Measurements from ENCODE around the gene KANK3.
A peak's percentile ranks its signal among the peaks of the same experiment; 100 is the strongest.
"Not testable (repeated sequence)": the region's sequence is repeated elsewhere in the genome, so short reads cannot be mapped to it uniquely, and the experiment has no call there.

Gene KANK3

GRCh38 chr19:8321986-8322637 lies 20.9 kb downstream of the KANK3 start:
- DNase-seq (ENCODE audit: insufficient read length, low spot score) (no peak), FAIRE-seq (no peak)
- TF ChIP-seq, protein P1, sequence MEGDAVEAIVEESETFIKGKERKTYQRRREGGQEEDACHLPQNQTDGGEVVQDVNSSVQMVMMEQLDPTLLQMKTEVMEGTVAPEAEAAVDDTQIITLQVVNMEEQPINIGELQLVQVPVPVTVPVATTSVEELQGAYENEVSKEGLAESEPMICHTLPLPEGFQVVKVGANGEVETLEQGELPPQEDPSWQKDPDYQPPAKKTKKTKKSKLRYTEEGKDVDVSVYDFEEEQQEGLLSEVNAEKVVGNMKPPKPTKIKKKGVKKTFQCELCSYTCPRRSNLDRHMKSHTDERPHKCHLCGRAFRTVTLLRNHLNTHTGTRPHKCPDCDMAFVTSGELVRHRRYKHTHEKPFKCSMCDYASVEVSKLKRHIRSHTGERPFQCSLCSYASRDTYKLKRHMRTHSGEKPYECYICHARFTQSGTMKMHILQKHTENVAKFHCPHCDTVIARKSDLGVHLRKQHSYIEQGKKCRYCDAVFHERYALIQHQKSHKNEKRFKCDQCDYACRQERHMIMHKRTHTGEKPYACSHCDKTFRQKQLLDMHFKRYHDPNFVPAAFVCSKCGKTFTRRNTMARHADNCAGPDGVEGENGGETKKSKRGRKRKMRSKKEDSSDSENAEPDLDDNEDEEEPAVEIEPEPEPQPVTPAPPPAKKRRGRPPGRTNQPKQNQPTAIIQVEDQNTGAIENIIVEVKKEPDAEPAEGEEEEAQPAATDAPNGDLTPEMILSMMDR (IDR thresholded peaks at IDR 0.05; ENCODE audit: insufficient read depth, missing control alignments), result no peak

DNA sequence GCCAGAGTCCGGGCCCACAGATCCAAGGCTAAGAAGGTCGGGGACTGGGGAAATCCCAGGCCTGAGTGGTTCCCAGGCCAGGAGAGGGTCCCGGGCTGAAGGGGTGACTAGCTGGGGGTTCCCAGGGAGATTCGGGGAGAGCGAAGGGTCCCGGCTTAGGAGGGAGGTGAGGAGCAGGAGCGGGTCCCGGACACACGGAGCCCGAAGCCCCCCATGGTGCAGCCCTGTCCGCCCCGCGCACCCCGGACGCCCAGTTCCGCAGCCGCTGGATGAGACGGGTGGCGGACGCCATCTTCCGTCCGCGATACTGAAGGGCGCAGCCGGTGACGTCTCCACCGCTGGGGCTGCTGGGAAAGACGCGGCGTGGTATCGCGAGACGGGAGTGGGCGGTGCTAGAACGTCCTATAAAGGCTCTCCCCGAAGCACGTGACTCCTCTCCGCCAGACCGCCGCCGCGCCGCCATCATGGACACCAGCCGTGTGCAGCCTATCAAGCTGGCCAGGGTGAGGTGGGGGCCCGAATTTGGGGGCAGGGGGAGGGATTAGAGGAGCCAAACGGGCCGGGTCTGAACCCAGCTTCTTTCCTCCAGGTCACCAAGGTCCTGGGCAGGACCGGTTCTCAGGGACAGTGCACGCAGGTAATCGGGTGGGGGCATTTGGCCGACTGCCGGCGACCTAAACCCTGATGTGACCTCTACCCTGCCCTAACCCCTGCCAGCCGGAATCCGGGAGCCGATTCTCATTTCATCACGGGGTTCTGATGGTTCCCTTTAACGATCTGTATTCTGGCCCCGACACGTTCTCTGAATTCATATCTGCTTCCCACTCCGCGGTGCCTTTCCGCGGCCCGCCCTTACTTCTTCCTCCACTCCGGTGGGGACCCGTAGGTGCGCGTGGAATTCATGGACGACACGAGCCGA lies 21.7 kb downstream of the KANK3 start, which contains the start of the genes NDUFA7 and RPS28:
Gene NDUFA7 (minus strand): TSS at position 309 of the 919 bp plus-strand sequence. CDS start 17 bp downstream, at position 292.
Gene RPS28 (plus strand): TSS at position 430 of the 919 bp plus-strand sequence. CDS start 35 bp downstream, at position 465.
- TF ChIP-seq, protein P1 (IDR thresholded peaks at IDR 0.05; ENCODE audit: insufficient read depth, missing control alignments), result peak; percentile 32
- peak; percentile 90 for DNase-seq (ENCODE audit: insufficient read length, low spot score)
- FAIRE-seq, result no peak

GRCh38 chr19:8320564-8321066 lies 22.4 kb downstream of the KANK3 start:
- DNase-seq (ENCODE audit: insufficient read length, low spot score), result no peak
- FAIRE-seq, result no peak

DNA sequence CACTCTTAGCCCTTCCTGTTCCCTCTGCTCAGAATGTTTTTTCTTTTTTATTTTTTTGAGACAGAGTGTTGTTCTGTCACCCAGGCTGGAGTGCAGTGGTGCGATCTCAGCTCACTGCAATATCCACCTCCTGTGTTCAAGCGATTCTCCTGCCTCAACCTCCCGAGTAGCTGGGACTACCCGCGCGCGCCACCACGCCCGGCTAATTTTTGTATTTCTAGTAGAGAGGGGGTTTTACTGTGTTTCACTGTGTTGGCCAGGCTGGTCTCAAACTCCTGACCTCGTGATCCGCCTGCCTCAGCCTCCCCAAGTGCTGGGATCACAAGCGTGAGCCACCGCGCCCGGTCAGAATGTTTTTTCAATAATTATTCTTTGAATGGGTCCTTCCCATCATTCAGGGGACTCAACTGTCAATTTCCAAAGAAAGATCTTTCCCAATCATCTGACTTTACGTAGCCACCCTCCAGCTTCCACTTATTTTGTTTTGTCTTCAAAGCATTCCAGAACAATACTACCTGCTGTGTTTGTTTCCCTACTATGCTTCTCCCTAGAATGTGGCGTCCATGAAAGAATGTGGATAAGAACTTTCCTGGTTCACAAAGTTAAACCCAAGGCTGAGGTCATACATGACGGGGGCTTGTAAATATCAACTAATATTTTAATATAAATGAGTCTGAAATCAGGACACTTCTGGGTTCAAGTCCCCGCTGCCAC lies 23.1 kb downstream of the KANK3 start:
- DNase-seq (ENCODE audit: insufficient read length, low spot score) (no peak), FAIRE-seq (no peak)
- TF ChIP-seq, protein P1 (IDR thresholded peaks at IDR 0.05; ENCODE audit: insufficient read depth, missing control alignments), result no peak

More at GRCh38 chr19:8320564-8321066, 22.4 kb downstream of the KANK3 start:
- TF ChIP-seq, protein P1 (IDR thresholded peaks at IDR 0.05; ENCODE audit: insufficient read depth, missing control alignments), result no peak

DNA sequence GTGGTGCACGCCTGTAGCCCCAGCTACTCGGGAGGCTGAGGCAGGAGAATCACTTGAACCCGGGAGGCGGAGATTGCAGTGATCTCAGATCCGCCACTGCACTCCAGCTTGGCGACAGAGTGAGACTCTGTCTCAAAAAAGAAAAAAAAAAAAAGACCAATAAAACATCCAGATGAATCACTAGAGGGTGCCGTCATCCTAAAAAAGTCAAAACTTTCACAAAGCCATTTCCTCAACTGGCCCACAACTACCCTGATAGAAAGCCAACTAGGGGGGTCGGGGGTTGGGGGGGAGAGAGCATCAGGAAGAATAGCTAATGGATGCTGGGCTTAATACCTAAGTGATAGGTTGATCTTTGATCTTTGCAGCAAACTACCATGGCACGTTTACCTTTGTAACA lies 24.2 kb downstream of the KANK3 start:
- not testable (repeated sequence) for FAIRE-seq

More for the DNA sequence above, 24.2 kb downstream of the KANK3 start:
- not testable (repeated sequence) for DNase-seq (ENCODE audit: insufficient read length, low spot score)
- TF ChIP-seq, protein P1 (IDR thresholded peaks at IDR 0.05; ENCODE audit: insufficient read depth, missing control alignments), result peak; percentile 2

Measured in D721Med (cell line).